ENCODE data around the gene SLC13A2. TPM values are rescaled to one million over a fixed set of nuclear protein-coding genes. Genes with fewer than 3 reads are reported as not detected.

The SLC13A2 gene
- polyA plus RNA-seq, 3 donors = not detected

DNA sequence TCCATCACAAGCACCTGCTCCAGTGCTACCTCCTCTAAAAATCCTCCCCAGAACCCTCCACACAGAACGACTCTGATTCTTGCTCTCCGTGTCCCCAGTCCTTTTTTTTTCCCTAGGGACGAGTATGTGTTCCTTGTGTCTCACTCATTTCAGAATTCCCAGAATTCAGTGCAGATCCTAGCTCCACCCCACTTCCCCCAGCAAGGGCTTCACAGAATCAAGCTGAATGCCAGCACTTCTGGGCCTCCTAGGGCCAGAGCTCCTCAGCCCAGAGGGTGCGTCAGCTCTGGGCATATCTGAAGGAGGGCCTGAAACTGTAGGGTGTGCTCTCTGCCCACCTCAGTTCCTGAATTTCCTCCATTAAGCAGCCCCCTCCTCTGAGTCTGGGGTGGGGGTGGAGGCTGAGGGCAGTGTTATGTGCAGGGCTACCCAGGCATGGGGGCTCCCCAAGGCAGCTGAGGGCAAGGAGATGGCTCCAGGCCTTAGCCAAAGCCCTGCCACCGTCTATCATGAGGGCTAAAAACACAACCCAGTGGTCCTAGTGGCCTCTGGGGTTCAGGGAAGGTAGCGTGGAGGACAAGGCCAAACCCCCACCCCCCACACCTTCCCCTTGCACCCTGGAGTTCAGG lies 72.5 kb downstream of the SLC13A2 start:
- H3K9me3 Mint-ChIP-seq = no peaks in the 10 kb centered on the region
- H3K4me1 Mint-ChIP-seq = peaks cover 39% of the 10 kb centered on the region
- H3K36me3 Mint-ChIP-seq = peaks cover 15 to 26% of the 10 kb centered on the region in 2 donors
- Histone ChIP-seq H3K9me3 (replicated peaks in 1 of 2; ENCODE audit: control insufficient read depth in 1 of 2, insufficient read depth in 1 of 2, low read length in 2 of 2) (no peaks in the 10 kb centered on the region), H3K27me3 (ENCODE audit: control insufficient read depth in 2 of 2, insufficient read depth in 2 of 2, low read length in 2 of 2) (no peaks in the 10 kb centered on the region), H3K4me2 (replicated peaks; ENCODE audit: extremely low read depth, low read length, poor library complexity, severe bottlenecking) (no peak overlapping the region), H4K20me1 (ENCODE audit: insufficient read depth, low read length) (peaks cover 25% of the 10 kb centered on the region), H3K4me3 (replicated peaks in 1 of 3; ENCODE audit: low read depth in 2 of 3, low read length in 3 of 3) (no peak overlapping the region), H3K4me1 (ENCODE audit: control insufficient read depth in 1 of 2, insufficient read depth in 2 of 2, low read length in 2 of 2) (peaks cover 42 to 43% of the 10 kb centered on the region in 2 donors), H3K36me3 (replicated peaks in 1 of 2; ENCODE audit: control insufficient read depth in 1 of 2, insufficient read depth in 2 of 2, low read length in 2 of 2) (peaks cover 8 to 16% of the 10 kb centered on the region in 2 donors), H2AFZ (ENCODE audit: insufficient read depth, low read depth, low read length, poor library complexity, severe bottlenecking) (no peak overlapping the region), H3K79me2 (ENCODE audit: insufficient read depth, low read length) (peaks cover 18% of the 10 kb centered on the region), H3K27ac (ENCODE audit: low read depth in 1 of 2, low read length in 2 of 2) (no peak overlapping the region), H3K9ac (ENCODE audit: insufficient read depth, low read length, poor library complexity, severe bottlenecking) (no peak overlapping the region)
- H3K4me3 Mint-ChIP-seq = no peak overlapping the region
- WGBS (ENCODE audit: insufficient coverage) = 92% methylated on average over 5 of the region's 6 CpGs
- peaks cover 0 to 8% (median 2%) of the 10 kb centered on the region in 3 donors for H3K27me3 Mint-ChIP-seq (ENCODE audit: low read depth in 3 of 3)
- TF ChIP-seq, protein P1, sequence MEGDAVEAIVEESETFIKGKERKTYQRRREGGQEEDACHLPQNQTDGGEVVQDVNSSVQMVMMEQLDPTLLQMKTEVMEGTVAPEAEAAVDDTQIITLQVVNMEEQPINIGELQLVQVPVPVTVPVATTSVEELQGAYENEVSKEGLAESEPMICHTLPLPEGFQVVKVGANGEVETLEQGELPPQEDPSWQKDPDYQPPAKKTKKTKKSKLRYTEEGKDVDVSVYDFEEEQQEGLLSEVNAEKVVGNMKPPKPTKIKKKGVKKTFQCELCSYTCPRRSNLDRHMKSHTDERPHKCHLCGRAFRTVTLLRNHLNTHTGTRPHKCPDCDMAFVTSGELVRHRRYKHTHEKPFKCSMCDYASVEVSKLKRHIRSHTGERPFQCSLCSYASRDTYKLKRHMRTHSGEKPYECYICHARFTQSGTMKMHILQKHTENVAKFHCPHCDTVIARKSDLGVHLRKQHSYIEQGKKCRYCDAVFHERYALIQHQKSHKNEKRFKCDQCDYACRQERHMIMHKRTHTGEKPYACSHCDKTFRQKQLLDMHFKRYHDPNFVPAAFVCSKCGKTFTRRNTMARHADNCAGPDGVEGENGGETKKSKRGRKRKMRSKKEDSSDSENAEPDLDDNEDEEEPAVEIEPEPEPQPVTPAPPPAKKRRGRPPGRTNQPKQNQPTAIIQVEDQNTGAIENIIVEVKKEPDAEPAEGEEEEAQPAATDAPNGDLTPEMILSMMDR (IDR thresholded peaks at IDR 0.05) = no peak
- DNase-seq = no peak
- intact Hi-C loops (cut with micrococcal nuclease) = loop anchor here in 1 of 2 donors (2.0 kb wide), 1 partner anchor 51 kb away; no protein-coding TSS in a partner anchor
- no peak overlapping the region for H3K27ac Mint-ChIP-seq

DNA sequence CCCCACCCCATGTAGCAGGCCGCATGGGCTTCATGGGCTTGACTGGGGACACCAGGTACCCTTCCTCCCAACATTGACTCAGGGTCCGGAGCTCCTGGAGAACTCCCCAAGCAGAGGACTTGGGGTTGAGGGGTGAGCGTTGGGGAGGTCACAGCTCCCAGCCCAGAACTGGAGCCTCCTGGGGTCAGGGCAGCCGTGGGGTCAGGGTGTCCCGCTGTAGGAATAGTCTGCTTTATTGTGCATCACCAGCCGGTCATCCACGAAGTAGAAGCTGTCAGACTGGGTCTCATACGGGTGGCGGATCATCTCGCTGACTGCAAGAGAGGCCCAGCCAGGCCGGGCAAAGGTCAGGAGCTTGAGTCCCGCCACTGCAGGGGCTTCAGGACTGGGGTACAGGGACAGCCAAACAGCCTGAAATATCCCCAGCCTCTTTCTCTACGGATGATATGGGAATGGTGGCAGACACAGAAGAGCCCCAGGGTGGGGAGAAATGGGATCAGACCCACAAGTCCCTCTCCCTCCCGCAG lies 73.7 kb downstream of the SLC13A2 start:
- peaks cover 38% of the 10 kb centered on the region for H4K20me1 ChIP-seq (ENCODE audit: insufficient read depth, low read length)
- H2AFZ ChIP-seq (ENCODE audit: insufficient read depth, low read depth, low read length, poor library complexity, severe bottlenecking) = peak overlapping the region; percentile 74
- peaks cover 0 to 8% (median 2%) of the 10 kb centered on the region in 3 donors for H3K27me3 Mint-ChIP-seq (ENCODE audit: low read depth in 3 of 3)
- H3K27me3 ChIP-seq (ENCODE audit: control insufficient read depth in 2 of 2, insufficient read depth in 2 of 2, low read length in 2 of 2) = no peaks in the 10 kb centered on the region
- H3K27ac ChIP-seq (ENCODE audit: low read depth in 1 of 2, low read length in 2 of 2) = peak overlapping the region; percentile 86 to 88
- no peak for DNase-seq
- H3K9me3 Mint-ChIP-seq = no peaks in the 10 kb centered on the region
- H3K4me2 ChIP-seq (replicated peaks; ENCODE audit: extremely low read depth, low read length, poor library complexity, severe bottlenecking) = peak overlapping the region; percentile 73
- peaks cover 53 to 54% of the 10 kb centered on the region in 2 donors for H3K4me1 ChIP-seq (ENCODE audit: control insufficient read depth in 1 of 2, insufficient read depth in 2 of 2, low read length in 2 of 2)
- H3K79me2 ChIP-seq (ENCODE audit: insufficient read depth, low read length) = peaks cover 29% of the 10 kb centered on the region
- H3K4me3 Mint-ChIP-seq = peak overlapping the region; percentile 70 to 78
- H3K36me3 Mint-ChIP-seq = peaks cover 20 to 32% of the 10 kb centered on the region in 2 donors
- H3K4me3 ChIP-seq (replicated peaks in 1 of 3; ENCODE audit: low read depth in 2 of 3, low read length in 3 of 3) = peak overlapping the region in 1 of 3 experiments; percentile 61
- no peak overlapping the region for H3K9ac ChIP-seq (ENCODE audit: insufficient read depth, low read length, poor library complexity, severe bottlenecking)
- intact Hi-C loops (cut with micrococcal nuclease) = no loop called here
- peaks cover 8 to 16% of the 10 kb centered on the region in 2 donors for H3K36me3 ChIP-seq (replicated peaks in 1 of 2; ENCODE audit: control insufficient read depth in 1 of 2, insufficient read depth in 2 of 2, low read length in 2 of 2)
- TF ChIP-seq, protein P1 (IDR thresholded peaks at IDR 0.05) = no peak
- peaks cover 49% of the 10 kb centered on the region for H3K4me1 Mint-ChIP-seq
- 92% methylated on average over 9 of the region's 14 CpGs for WGBS (ENCODE audit: insufficient coverage)
- H3K27ac Mint-ChIP-seq = peak overlapping the region; percentile 86 to 97 (median 94)
- no peaks in the 10 kb centered on the region for H3K9me3 ChIP-seq (replicated peaks in 1 of 2; ENCODE audit: control insufficient read depth in 1 of 2, insufficient read depth in 1 of 2, low read length in 2 of 2)

Other genes starting within 250 kb of the SLC13A2 start
- gene TMEM97, start 154.4 kb upstream of the SLC13A2 start, polyA plus RNA-seq = 1 to 10 TPM; 1.3 to 1.5 (median 1.4) TPM
- gene IFT20, start 138.2 kb upstream of the SLC13A2 start, polyA plus RNA-seq = 10 to 100 TPM; 61.1 to 79.1 (median 75.4) TPM
- gene TNFAIP1, start 137.9 kb upstream of the SLC13A2 start, polyA plus RNA-seq = 1 to 10 TPM; 7.2 to 9.5 (median 9.4) TPM
- 10 to 100 TPM; 31.5 to 76.9 (median 72.4) TPM for gene POLDIP2, start 116.1 kb upstream of the SLC13A2 start, polyA plus RNA-seq
- not detected for gene SEBOX, start 108.4 kb upstream of the SLC13A2 start, polyA plus RNA-seq
- not detected for gene VTN, start 103.3 kb upstream of the SLC13A2 start, polyA plus RNA-seq
- 1 to 10 TPM in 1 of 3 donors, under 1 TPM in 2; 0.78 to 7.1 (median 0.90) TPM for gene SARM1, start 102.0 kb upstream of the SLC13A2 start, polyA plus RNA-seq
- 1 to 10 TPM; 1.5 to 6.3 (median 1.7) TPM for gene SLC46A1, start 67.4 kb upstream of the SLC13A2 start, polyA plus RNA-seq
- gene FOXN1, start 32.7 kb downstream of the SLC13A2 start, polyA plus RNA-seq = not detected
- 100 to 1,000 TPM in 1 of 3 donors, 10 to 100 TPM in 2; 77.5 to 189 (median 80.2) TPM for gene UNC119, start 79.0 kb downstream of the SLC13A2 start, polyA plus RNA-seq
- gene PIGS, start 97.9 kb downstream of the SLC13A2 start, polyA plus RNA-seq = 10 to 100 TPM; 59.4 to 87.5 (median 84.9) TPM
- 10 to 100 TPM in 1 of 3 donors, 1 to 10 TPM in 2; 7.1 to 10.6 (median 9.8) TPM for gene ALDOC, start 103.3 kb downstream of the SLC13A2 start, polyA plus RNA-seq
- 1 to 10 TPM in 1 of 3 donors, not detected in 2; 7.7 TPM for gene SPAG5, start 125.4 kb downstream of the SLC13A2 start, polyA plus RNA-seq
- 10 to 100 TPM in 1 of 3 donors, not detected in 2; 33.2 TPM for gene RSKR, start 140.5 kb downstream of the SLC13A2 start, polyA plus RNA-seq
- 10 to 100 TPM; 46.8 to 69.2 (median 53.2) TPM for gene BLTP2, start 171.5 kb downstream of the SLC13A2 start, polyA plus RNA-seq
- 100 to 1,000 TPM in 1 of 3 donors, 10 to 100 TPM in 2; 52.9 to 103 (median 84.5) TPM for gene SDF2, start 188.3 kb downstream of the SLC13A2 start, polyA plus RNA-seq
- gene SUPT6H, start 188.6 kb downstream of the SLC13A2 start, polyA plus RNA-seq = 10 to 100 TPM in 1 of 3 donors, 1 to 10 TPM in 2; 3.8 to 33.9 (median 7.8) TPM
- gene PROCA1, start 238.2 kb downstream of the SLC13A2 start, polyA plus RNA-seq = 1 to 10 TPM in 1 of 3 donors, under 1 TPM in 2; 0.31 to 8.9 (median 0.78) TPM
- gene RAB34, start 244.2 kb downstream of the SLC13A2 start, polyA plus RNA-seq = 10 to 100 TPM; 66.7 to 93.3 (median 79.1) TPM
- gene RPL23A, start 246.3 kb downstream of the SLC13A2 start, polyA plus RNA-seq = 1,000 to 10,000 TPM in 2 of 3 donors, 100 to 1,000 TPM in 1; 542 to 1,304 (median 1,152) TPM